ENCODE measurements around the gene SEMA4B.

DNA sequence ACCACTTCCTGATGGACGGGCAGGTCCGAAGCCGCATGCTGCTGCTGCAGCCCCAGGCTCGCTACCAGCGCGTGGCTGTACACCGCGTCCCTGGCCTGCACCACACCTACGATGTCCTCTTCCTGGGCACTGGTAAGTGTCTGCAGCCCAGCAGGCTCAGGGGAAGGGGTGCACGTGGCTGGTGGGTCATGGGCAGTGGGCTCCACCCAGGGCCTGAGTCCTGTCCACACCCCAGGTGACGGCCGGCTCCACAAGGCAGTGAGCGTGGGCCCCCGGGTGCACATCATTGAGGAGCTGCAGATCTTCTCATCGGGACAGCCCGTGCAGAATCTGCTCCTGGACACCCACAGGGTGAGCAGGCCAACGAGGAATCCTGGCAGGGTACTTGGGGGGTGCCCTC is 23.9 kb downstream of the SEMA4B start:
- TF ChIP-seq POLR2A (IDR thresholded peaks at IDR 0.05) = no peak
- TF ChIP-seq, protein P1, sequence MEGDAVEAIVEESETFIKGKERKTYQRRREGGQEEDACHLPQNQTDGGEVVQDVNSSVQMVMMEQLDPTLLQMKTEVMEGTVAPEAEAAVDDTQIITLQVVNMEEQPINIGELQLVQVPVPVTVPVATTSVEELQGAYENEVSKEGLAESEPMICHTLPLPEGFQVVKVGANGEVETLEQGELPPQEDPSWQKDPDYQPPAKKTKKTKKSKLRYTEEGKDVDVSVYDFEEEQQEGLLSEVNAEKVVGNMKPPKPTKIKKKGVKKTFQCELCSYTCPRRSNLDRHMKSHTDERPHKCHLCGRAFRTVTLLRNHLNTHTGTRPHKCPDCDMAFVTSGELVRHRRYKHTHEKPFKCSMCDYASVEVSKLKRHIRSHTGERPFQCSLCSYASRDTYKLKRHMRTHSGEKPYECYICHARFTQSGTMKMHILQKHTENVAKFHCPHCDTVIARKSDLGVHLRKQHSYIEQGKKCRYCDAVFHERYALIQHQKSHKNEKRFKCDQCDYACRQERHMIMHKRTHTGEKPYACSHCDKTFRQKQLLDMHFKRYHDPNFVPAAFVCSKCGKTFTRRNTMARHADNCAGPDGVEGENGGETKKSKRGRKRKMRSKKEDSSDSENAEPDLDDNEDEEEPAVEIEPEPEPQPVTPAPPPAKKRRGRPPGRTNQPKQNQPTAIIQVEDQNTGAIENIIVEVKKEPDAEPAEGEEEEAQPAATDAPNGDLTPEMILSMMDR (IDR thresholded peaks at IDR 0.05) = no peak

Data from lower leg skin (tissue), 3 donors.